Common myeloid progenitor, CD34-positive (primary cell): Measurements from ENCODE around the gene OPN1MW2. TPM values are rescaled to one million over a fixed set of nuclear protein-coding genes. Genes with fewer than 3 reads are reported as not detected.
"Not testable (repeated sequence)": the region's sequence is repeated elsewhere in the genome, so short reads cannot be mapped to it uniquely, and the experiment has no call there.

Experiments
- CTCF ChIA-PET: fragments of 350-600 bp; sonication (Branson Sonifier 250); formaldehyde crosslinking; loops from one replicate; lab custom pipeline; 2021; ENCODE audit warnings: antibody characterized with exemption; lab: Charles Lee
- POLR2A ChIA-PET: fragments of 350-600 bp; sonication (Branson Sonifier 250); formaldehyde crosslinking; loops from one replicate; lab custom pipeline; 2021; ENCODE audit warnings: antibody characterized with exemption; lab: Charles Lee
- DNase-seq, 3 donors: peaks; one replicate each; pipeline versions ENCODE4 v3.0.0 to v3.0.0-alpha.2; 2013
- H3K27ac ChIP-seq, 2 experiments: 1 replicate in 1 of 2; 2 replicates in 1 of 2; pipeline ENCODE4 v1.7.0; 2013; ENCODE audit warnings: inconsistent platforms in 2 of 2, low read length in 2 of 2, mild to moderate bottlenecking in 2 of 2, low read depth in 1 of 2, moderate library complexity in 1 of 2; ENCODE audit not compliant: severe bottlenecking in 2 of 2, insufficient read depth in 1 of 2, poor library complexity in 1 of 2
- H3K27me3 ChIP-seq, 5 experiments: replicated peaks in 2 of 5; 1 replicate in 3 of 5; 2 replicates in 2 of 5; pipeline versions ENCODE4 v1.6.1 to v1.7.0; 2013; ENCODE audit warnings: low read length in 4 of 5, mild to moderate bottlenecking in 2 of 5, moderate library complexity in 2 of 5, inconsistent platforms in 1 of 5; ENCODE audit not compliant: insufficient read depth in 5 of 5, control insufficient read depth in 4 of 5
- H3K36me3 ChIP-seq, 4 experiments: 1 replicate in 2 of 4; 2 replicates in 2 of 4; pipeline versions ENCODE4 v1.6.1 to v1.7.0; 2013; ENCODE audit warnings: low read length in 3 of 4, control low read depth in 1 of 4, mild to moderate bottlenecking in 1 of 4; ENCODE audit not compliant: control insufficient read depth in 4 of 4, insufficient read depth in 4 of 4
- H3K4me1 ChIP-seq, 4 experiments: 1 replicate in 3 of 4; 2 replicates in 1 of 4; pipeline versions ENCODE4 v1.6.1 to v1.7.1; 2013; ENCODE audit warnings: low read length in 3 of 4, mild to moderate bottlenecking in 3 of 4, control low read depth in 1 of 4, inconsistent platforms in 1 of 4, moderate library complexity in 1 of 4; ENCODE audit not compliant: control insufficient read depth in 4 of 4, insufficient read depth in 4 of 4; ENCODE audit errors: control extremely low read depth in 1 of 4
- H3K4me3 ChIP-seq, 7 experiments: 1 replicate in 4 of 7; 2 replicates in 3 of 7; pipeline versions ENCODE4 v1.5.1 to v1.7.0; 2013; ENCODE audit warnings: mild to moderate bottlenecking in 7 of 7, low read length in 6 of 7, moderate library complexity in 6 of 7, inconsistent platforms in 2 of 7, low read depth in 2 of 7, control low read depth in 1 of 7; ENCODE audit not compliant: insufficient read depth in 4 of 7, control insufficient read depth in 1 of 7; ENCODE audit errors: extremely low read depth in 1 of 7
- H3K9me3 ChIP-seq, 5 experiments: 1 replicate in 4 of 5; 2 replicates in 1 of 5; pipeline versions ENCODE4 v1.6.1 to v1.7.1; 2013; ENCODE audit warnings: low read length in 4 of 5, mild to moderate bottlenecking in 2 of 5, inconsistent platforms in 1 of 5, low read depth in 1 of 5, moderate library complexity in 1 of 5; ENCODE audit not compliant: control insufficient read depth in 4 of 5, insufficient read depth in 2 of 5; ENCODE audit errors: control extremely low read depth in 1 of 5
- WGBS: methylation state at CpG from one replicate; pipeline ENCODE4 v1.1.5; 2013; ENCODE audit not compliant: insufficient coverage; 5-methylcytosine and 5-hydroxymethylcytosine counted together
- polyA plus RNA-seq: library from polyadenylated mRNA; unstranded; fragments of 120-200 nt; gene quantifications from one replicate; pipeline ENCODE4 v1.2.1, GENCODE V29; 2013

Gene OPN1MW2
- polyA plus RNA-seq: not detected

- H3K4me3 ChIP-seq, CTCF ChIA-PET, H3K36me3 ChIP-seq, DNase-seq, H3K27ac ChIP-seq, H3K9me3 ChIP-seq, H3K27me3 ChIP-seq, POLR2A ChIA-PET, H3K4me1 ChIP-seq: not testable (repeated sequence)
- WGBS: no CpG with 5 or more reads among the region's 16 CpGs
These were observed at the start of gene OPN1MW2 for GRCh38 chrX:154219456-154219855. OPN1MW2 (plus strand) TSS chrX:154219756; CDS start chrX:154219816, 60 bp downstream.

GRCh38 chrX:154172535-154172943 is 47.0 kb upstream of the OPN1MW2 start:
- DNase-seq, H3K36me3 ChIP-seq, CTCF ChIA-PET, H3K27ac ChIP-seq, H3K4me3 ChIP-seq, H3K27me3 ChIP-seq, H3K4me1 ChIP-seq, POLR2A ChIA-PET, H3K9me3 ChIP-seq: not testable (repeated sequence)
- WGBS: no CpG with 5 or more reads among the region's 11 CpGs

GRCh38 chrX:154174356-154174755 is 45.2 kb upstream of the OPN1MW2 start:
- DNase-seq, POLR2A ChIA-PET, H3K4me3 ChIP-seq, H3K36me3 ChIP-seq, H3K27me3 ChIP-seq, H3K27ac ChIP-seq, H3K9me3 ChIP-seq, H3K4me1 ChIP-seq, CTCF ChIA-PET: not testable (repeated sequence)
- no CpG with 5 or more reads among the region's 10 CpGs for WGBS

GRCh38 chrX:154182296-154182695 is 37.3 kb upstream of the OPN1MW2 start, which contains the start of gene OPN1MW:
OPN1MW (plus strand) TSS chrX:154182596; CDS start chrX:154182678, 82 bp downstream.
- H3K4me3 ChIP-seq, H3K27me3 ChIP-seq, CTCF ChIA-PET, POLR2A ChIA-PET, DNase-seq, H3K36me3 ChIP-seq, H3K9me3 ChIP-seq, H3K4me1 ChIP-seq, H3K27ac ChIP-seq: not testable (repeated sequence)
- no CpG with 5 or more reads among the region's 14 CpGs for WGBS

DNA sequence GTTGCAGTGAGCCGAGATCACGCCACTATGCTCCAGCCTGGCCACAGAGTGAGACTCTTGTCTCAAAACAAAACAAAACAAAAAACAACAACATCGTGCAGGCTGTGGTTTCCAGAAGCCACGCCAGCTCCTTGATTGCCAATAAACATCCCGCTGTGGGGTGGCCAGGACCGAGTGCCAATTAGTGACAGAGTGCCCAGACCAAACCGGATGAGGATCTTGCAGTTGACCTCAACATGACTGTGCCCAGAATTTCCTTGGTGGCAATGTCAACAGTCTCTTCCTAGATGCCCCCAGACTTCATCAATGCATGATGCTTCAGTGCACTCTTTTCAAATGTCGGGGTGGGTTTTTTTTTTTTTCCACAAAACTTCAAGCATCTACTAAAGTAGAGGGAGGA is 35.8 kb upstream of the OPN1MW2 start:
- H3K36me3 ChIP-seq, CTCF ChIA-PET, H3K4me1 ChIP-seq, DNase-seq, H3K27me3 ChIP-seq, POLR2A ChIA-PET, H3K9me3 ChIP-seq, H3K27ac ChIP-seq, H3K4me3 ChIP-seq: not testable (repeated sequence)
- no CpG with 5 or more reads among the region's 8 CpGs for WGBS

DNA sequence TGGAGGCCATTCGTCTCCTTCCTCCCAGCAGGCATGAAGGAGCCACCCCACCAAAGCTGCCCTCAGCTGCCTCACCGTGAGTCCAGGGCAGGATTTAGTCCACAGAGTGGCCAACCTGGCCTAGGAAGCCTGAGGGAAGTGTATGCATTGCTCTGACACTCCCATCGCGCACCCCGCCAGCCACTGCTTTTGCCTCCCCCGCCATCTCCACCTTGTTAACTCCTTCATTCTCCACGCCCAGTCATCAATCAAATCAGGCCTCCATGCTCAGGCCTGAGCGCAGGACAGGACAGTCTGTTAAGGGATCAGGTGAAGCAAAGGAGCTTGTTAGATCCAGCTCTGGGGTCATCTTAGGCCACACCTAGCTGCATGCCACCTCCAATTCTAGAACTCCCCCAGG is 26.7 kb upstream of the OPN1MW2 start:
- H3K9me3 ChIP-seq, H3K4me1 ChIP-seq, H3K36me3 ChIP-seq, H3K4me3 ChIP-seq, POLR2A ChIA-PET, H3K27me3 ChIP-seq, DNase-seq, CTCF ChIA-PET, H3K27ac ChIP-seq: not testable (repeated sequence)
- WGBS: no CpG with 5 or more reads among the region's 8 CpGs

DNA sequence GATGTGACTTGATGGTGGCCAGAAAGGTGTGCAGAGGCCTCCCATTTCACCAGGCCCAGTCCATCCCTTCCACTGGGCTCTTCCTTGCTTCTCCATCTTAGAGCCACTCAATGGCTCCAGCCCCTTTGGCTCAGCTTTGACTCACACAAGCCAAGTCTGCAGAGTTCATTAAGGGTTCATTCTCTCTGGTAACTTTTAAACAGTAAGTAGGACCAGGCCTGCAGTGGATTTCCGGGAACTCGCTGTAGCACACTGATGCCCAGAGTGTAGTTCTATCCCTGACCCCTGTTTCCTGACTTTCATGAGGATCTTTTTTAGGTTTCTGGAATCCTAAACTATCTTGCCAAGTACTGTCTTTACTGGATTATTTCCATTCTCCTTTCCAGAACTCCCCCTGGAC is 25.2 kb upstream of the OPN1MW2 start:
- H3K27ac ChIP-seq, H3K4me1 ChIP-seq, DNase-seq, H3K27me3 ChIP-seq, H3K4me3 ChIP-seq, CTCF ChIA-PET, POLR2A ChIA-PET, H3K36me3 ChIP-seq, H3K9me3 ChIP-seq: not testable (repeated sequence)
- WGBS: no CpG with 5 or more reads among the region's 2 CpGs
